ENCODE data around the gene IL22RA1.

The IL22RA1 gene

GRCh38 chr1:24136956-24137539 lies 5.9 kb downstream of the IL22RA1 start:
- DNase-seq (ENCODE audit: low read depth) = no peak

GRCh38 chr1:24134376-24134775 lies 8.6 kb downstream of the IL22RA1 start:
- no peak for DNase-seq (ENCODE audit: low read depth)

GRCh38 chr1:24133819-24134218 lies 9.1 kb downstream of the IL22RA1 start:
- no peak for DNase-seq (ENCODE audit: low read depth)

- DNase-seq (ENCODE audit: low read depth) = no peak
These were observed 12.6 kb downstream of the IL22RA1 start for GRCh38 chr1:24130385-24130784.

GRCh38 chr1:24127801-24128363 lies 15.1 kb downstream of the IL22RA1 start:
- no peak for DNase-seq (ENCODE audit: low read depth)

- DNase-seq (ENCODE audit: low read depth) = no peak
These were observed 15.7 kb downstream of the IL22RA1 start for GRCh38 chr1:24127134-24127800.

GRCh38 chr1:24126672-24127023 lies 16.3 kb downstream of the IL22RA1 start:
- no peak for DNase-seq (ENCODE audit: low read depth)

GRCh38 chr1:24126018-24126671 lies 16.8 kb downstream of the IL22RA1 start:
- DNase-seq (ENCODE audit: low read depth) = no peak

GRCh38 chr1:24125456-24125855 lies 17.5 kb downstream of the IL22RA1 start:
- DNase-seq (ENCODE audit: low read depth) = no peak

GRCh38 chr1:24124980-24125379 lies 18.0 kb downstream of the IL22RA1 start:
- no peak for DNase-seq (ENCODE audit: low read depth)

- no peak for DNase-seq (ENCODE audit: low read depth)
These were observed 19.3 kb downstream of the IL22RA1 start for GRCh38 chr1:24123611-24124010.

- DNase-seq (ENCODE audit: low read depth) = no peak
These were observed 20.2 kb downstream of the IL22RA1 start for GRCh38 chr1:24122776-24123175.

GRCh38 chr1:24121406-24121805 lies 21.5 kb downstream of the IL22RA1 start:
- no peak for DNase-seq (ENCODE audit: low read depth)

GRCh38 chr1:24120965-24121364 lies 22.0 kb downstream of the IL22RA1 start:
- DNase-seq (ENCODE audit: low read depth) = no peak

- DNase-seq (ENCODE audit: low read depth) = no peak
These were observed 22.8 kb downstream of the IL22RA1 start for GRCh38 chr1:24119859-24120756.

GRCh38 chr1:24119489-24119858 lies 23.5 kb downstream of the IL22RA1 start:
- DNase-seq (ENCODE audit: low read depth) = no peak

GRCh38 chr1:24118410-24119242 lies 24.3 kb downstream of the IL22RA1 start:
- no peak for DNase-seq (ENCODE audit: low read depth)

GRCh38 chr1:24117722-24118409 lies 25.1 kb downstream of the IL22RA1 start:
- no peak for DNase-seq (ENCODE audit: low read depth)

GRCh38 chr1:24117132-24117531 lies 25.8 kb downstream of the IL22RA1 start:
- DNase-seq (ENCODE audit: low read depth) = no peak

- no peak for DNase-seq (ENCODE audit: low read depth)
These were observed 28.2 kb downstream of the IL22RA1 start for GRCh38 chr1:24114753-24115152.

- DNase-seq (ENCODE audit: low read depth) = no peak
These were observed 29.3 kb downstream of the IL22RA1 start for GRCh38 chr1:24113641-24114033.
